Measurements from ENCODE around the gene TECTB. TPM values are rescaled to one million over a fixed set of nuclear protein-coding genes. Genes with fewer than 3 reads are reported as not detected.

The TECTB gene
- total RNA-seq, 2 experiments from 2014 or later, result not detected

- no peak overlapping the region for H3K4me3 ChIP-seq (ENCODE audit: low read length)
- H3K27ac Mint-ChIP-seq, result no peak overlapping the region
- no peak overlapping the region for H3K27ac ChIP-seq (ENCODE audit: low read depth in 1 of 2, low read length in 2 of 2)
- POLR2A ChIA-PET, result no interaction called here
- H3K27me3 Mint-ChIP-seq, result no peaks in the 10 kb centered on the region
- no peaks in the 10 kb centered on the region for H3K9me3 ChIP-seq (ENCODE audit: control insufficient read depth in 1 of 2, insufficient read depth in 1 of 2, low read length in 2 of 2)
- intact Hi-C loops (cut with DNase I, micrococcal nuclease), result no loop called here
- no peaks in the 10 kb centered on the region for H3K36me3 ChIP-seq (ENCODE audit: insufficient read depth, low read length)
- H3K27me3 ChIP-seq (ENCODE audit: control insufficient read depth in 1 of 2, insufficient read depth in 2 of 2, low read length in 2 of 2), result no peaks in the 10 kb centered on the region
- no peak for TF ChIP-seq CTCF (IDR thresholded peaks at IDR 0.05)
- no peaks in the 10 kb centered on the region for H3K4me1 ChIP-seq (ENCODE audit: insufficient read depth, low read length)
- DNase-seq (no peak), ATAC-seq (ENCODE audit: poor library complexity) (no peak)
- no peaks in the 10 kb centered on the region for H3K9me3 Mint-ChIP-seq
- no peaks in the 10 kb centered on the region for H3K4me1 Mint-ChIP-seq (ENCODE audit: low read depth)
- no peaks in the 10 kb centered on the region for H3K36me3 Mint-ChIP-seq (ENCODE audit: low read depth)
- CTCF ChIA-PET, result interaction anchor here (0.6 kb wide), 1 partner anchor 312 kb away, joined by 3 read pairs; no protein-coding TSS in a partner anchor
- H3K4me3 Mint-ChIP-seq, result no peak overlapping the region
Measured at GRCh38 chr10:112351146-112351545, 67.9 kb downstream of the TECTB start.

GRCh38 chr10:112352044-112352443 lies 68.8 kb downstream of the TECTB start:
- H3K27ac ChIP-seq (ENCODE audit: low read depth in 1 of 2, low read length in 2 of 2), result no peak overlapping the region
- Mint-ChIP-seq H3K4me3 (no peak overlapping the region), H3K9me3 (no peaks in the 10 kb centered on the region), H3K27me3 (no peaks in the 10 kb centered on the region), H3K4me1 (ENCODE audit: low read depth) (no peaks in the 10 kb centered on the region), H3K36me3 (ENCODE audit: low read depth) (no peaks in the 10 kb centered on the region), H3K27ac (no peak overlapping the region)
- H3K4me1 ChIP-seq (ENCODE audit: insufficient read depth, low read length), result no peaks in the 10 kb centered on the region
- ATAC-seq (ENCODE audit: poor library complexity) (no peak), DNase-seq (no peak)
- no peaks in the 10 kb centered on the region for H3K9me3 ChIP-seq (ENCODE audit: control insufficient read depth in 1 of 2, insufficient read depth in 1 of 2, low read length in 2 of 2)
- intact Hi-C loops (cut with DNase I, micrococcal nuclease), result no loop called here
- ChIA-PET POLR2A (no interaction called here), CTCF (no interaction called here)
- H3K4me3 ChIP-seq (ENCODE audit: low read length), result no peak overlapping the region
- no peaks in the 10 kb centered on the region for H3K36me3 ChIP-seq (ENCODE audit: insufficient read depth, low read length)
- TF ChIP-seq CTCF (IDR thresholded peaks at IDR 0.05), result no peak
- no peaks in the 10 kb centered on the region for H3K27me3 ChIP-seq (ENCODE audit: control insufficient read depth in 1 of 2, insufficient read depth in 2 of 2, low read length in 2 of 2)

GRCh38 chr10:112353046-112353445 lies 69.8 kb downstream of the TECTB start:
- ChIA-PET CTCF (no interaction called here), POLR2A (no interaction called here)
- Histone ChIP-seq H3K9me3 (ENCODE audit: control insufficient read depth in 1 of 2, insufficient read depth in 1 of 2, low read length in 2 of 2) (no peaks in the 10 kb centered on the region), H3K27ac (ENCODE audit: low read depth in 1 of 2, low read length in 2 of 2) (no peak overlapping the region), H3K27me3 (ENCODE audit: control insufficient read depth in 1 of 2, insufficient read depth in 2 of 2, low read length in 2 of 2) (no peaks in the 10 kb centered on the region), H3K4me3 (ENCODE audit: low read length) (no peak overlapping the region), H3K4me1 (ENCODE audit: insufficient read depth, low read length) (no peaks in the 10 kb centered on the region), H3K36me3 (ENCODE audit: insufficient read depth, low read length) (no peaks in the 10 kb centered on the region)
- H3K36me3 Mint-ChIP-seq (ENCODE audit: low read depth), result no peaks in the 10 kb centered on the region
- no peak overlapping the region for H3K4me3 Mint-ChIP-seq
- intact Hi-C loops (cut with DNase I, micrococcal nuclease), result no loop called here
- no peak for TF ChIP-seq CTCF (IDR thresholded peaks at IDR 0.05)
- H3K9me3 Mint-ChIP-seq, result no peaks in the 10 kb centered on the region
- no peak for DNase-seq
- H3K4me1 Mint-ChIP-seq (ENCODE audit: low read depth), result no peaks in the 10 kb centered on the region
- H3K27ac Mint-ChIP-seq, result no peak overlapping the region
- H3K27me3 Mint-ChIP-seq, result no peaks in the 10 kb centered on the region
- ATAC-seq (ENCODE audit: poor library complexity), result no peak

Small RNA genes lying within 50 kb of the gene (microRNA-seq; reads per million reads assigned to microRNA genes)
- gene MIR6715A (ENCODE audit: borderline microRNAs expressed, borderline replicate concordance), result not detected
- not detected for gene MIR6715B (ENCODE audit: borderline microRNAs expressed, borderline replicate concordance)

Other genes starting within 250 kb of the TECTB start
- 1 to 10 TPM; 4.8 to 6.7 TPM for gene GPAM, start 99.6 kb upstream of the TECTB start, total RNA-seq
- gene ACSL5, start 90.7 kb downstream of the TECTB start, total RNA-seq, result 10 to 100 TPM; 11.4 to 14.1 TPM
- 10 to 100 TPM; 34.3 to 39.9 TPM for gene ZDHHC6, start 163.5 kb downstream of the TECTB start, total RNA-seq
- gene VTI1A, start 163.8 kb downstream of the TECTB start, total RNA-seq, result 10 to 100 TPM; 54.5 to 56.5 TPM